ENCODE measurements around the gene WWC2. TPM values are rescaled to one million over a fixed set of nuclear protein-coding genes. Genes with fewer than 3 reads are reported as not detected.

WWC2 gene
- total RNA-seq, 1 experiment from 2014 or later, result 80.3 TPM

DNA sequence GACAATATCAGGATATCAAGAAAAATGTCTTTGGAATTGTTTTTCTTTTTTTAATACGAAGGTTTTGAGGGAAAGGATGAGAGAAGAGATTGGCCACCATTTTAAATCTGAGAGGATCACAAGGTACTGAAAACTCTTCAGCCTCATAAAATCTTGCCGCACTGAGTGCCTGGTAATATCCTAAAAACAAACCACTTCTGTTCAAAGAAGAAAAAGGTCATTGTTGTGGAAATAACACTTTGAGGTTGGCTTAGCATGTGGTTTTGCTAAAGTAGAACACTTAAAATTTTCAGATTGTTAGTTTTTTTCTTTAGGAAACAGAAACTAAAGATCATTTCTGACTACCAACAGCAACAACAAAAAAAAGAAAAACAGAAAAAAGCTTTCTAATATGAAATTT lies 222.0 kb downstream of the WWC2 start:
- Histone ChIP-seq H3K9me3 (ENCODE audit: control insufficient read depth, insufficient read depth, low read depth, low read length) (no peaks in the 10 kb centered on the region), H3K4me3 (ENCODE audit: low read depth in 2 of 2, low read length in 2 of 2) (no peak overlapping the region), H3K36me3 (ENCODE audit: control insufficient read depth, insufficient read depth, low read length) (no peaks in the 10 kb centered on the region), H3K4me1 (ENCODE audit: control insufficient read depth, insufficient read depth, low read length) (no peaks in the 10 kb centered on the region), H3K27me3 (ENCODE audit: control insufficient read depth, insufficient read depth, low read length) (no peaks in the 10 kb centered on the region), H3K27ac (ENCODE audit: low read length) (no peak overlapping the region)
- DNase-seq (ENCODE audit: low read depth, low spot score), result no peak
- no TSS peak for BruUV-seq (replicated peaks)
- in situ Hi-C loops (cut with HindIII; ENCODE audit: low pct_unique_long_range_greater_than_20kb, low sequenced_read_pairs), result no loop called here
- POLR2A ChIA-PET, result no interaction called here
- CTCF ChIA-PET, result no interaction called here
- TF ChIP-seq POLR2AphosphoS5 (IDR thresholded peaks at IDR 0.05; ENCODE audit: low read depth, low read length) (no peak), SIN3A (IDR thresholded peaks at IDR 0.05; ENCODE audit: borderline replicate concordance, insufficient read depth, low read depth, low read length) (no peak), TCF7L2 (IDR thresholded peaks at IDR 0.05; ENCODE audit: low read depth, low read length) (no peak)
- no peak for ATAC-seq
- intact Hi-C loops (cut with micrococcal nuclease; ENCODE audit: unreplicated experiment), result no loop called here

DNA sequence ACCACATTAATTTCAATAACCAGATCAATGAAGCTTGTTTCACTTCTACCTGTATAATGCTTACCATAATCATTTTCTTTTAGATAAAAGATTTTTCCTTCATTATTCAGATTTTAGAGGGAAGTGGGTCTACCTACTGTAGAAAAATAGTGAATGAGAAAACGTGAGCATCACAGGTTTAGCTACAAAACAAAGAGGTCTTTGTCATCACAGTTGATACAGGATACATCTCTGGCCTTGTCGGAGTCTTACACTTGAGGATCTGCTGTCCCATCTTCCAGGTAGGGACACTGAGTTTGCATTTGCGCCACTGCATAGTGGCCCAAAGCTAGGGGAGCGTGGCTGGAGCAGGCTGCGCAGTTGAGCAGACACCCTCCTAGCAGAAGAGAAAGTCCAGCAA lies 222.5 kb downstream of the WWC2 start:
- BruUV-seq (replicated peaks), result no TSS peak

More for the DNA sequence above, 222.5 kb downstream of the WWC2 start:
- DNase-seq (ENCODE audit: low read depth, low spot score) (no peak), ATAC-seq (no peak)
- Histone ChIP-seq H3K9me3 (ENCODE audit: control insufficient read depth, insufficient read depth, low read depth, low read length) (no peaks in the 10 kb centered on the region), H3K4me3 (ENCODE audit: low read depth in 2 of 2, low read length in 2 of 2) (no peak overlapping the region), H3K36me3 (ENCODE audit: control insufficient read depth, insufficient read depth, low read length) (no peaks in the 10 kb centered on the region), H3K4me1 (ENCODE audit: control insufficient read depth, insufficient read depth, low read length) (no peaks in the 10 kb centered on the region), H3K27me3 (ENCODE audit: control insufficient read depth, insufficient read depth, low read length) (no peaks in the 10 kb centered on the region), H3K27ac (ENCODE audit: low read length) (no peak overlapping the region)
- CTCF ChIA-PET, result no interaction called here
- intact Hi-C loops (cut with micrococcal nuclease; ENCODE audit: unreplicated experiment), result no loop called here
- POLR2A ChIA-PET, result no interaction called here
- in situ Hi-C loops (cut with HindIII; ENCODE audit: low pct_unique_long_range_greater_than_20kb, low sequenced_read_pairs), result no loop called here
- TF ChIP-seq, protein P1, sequence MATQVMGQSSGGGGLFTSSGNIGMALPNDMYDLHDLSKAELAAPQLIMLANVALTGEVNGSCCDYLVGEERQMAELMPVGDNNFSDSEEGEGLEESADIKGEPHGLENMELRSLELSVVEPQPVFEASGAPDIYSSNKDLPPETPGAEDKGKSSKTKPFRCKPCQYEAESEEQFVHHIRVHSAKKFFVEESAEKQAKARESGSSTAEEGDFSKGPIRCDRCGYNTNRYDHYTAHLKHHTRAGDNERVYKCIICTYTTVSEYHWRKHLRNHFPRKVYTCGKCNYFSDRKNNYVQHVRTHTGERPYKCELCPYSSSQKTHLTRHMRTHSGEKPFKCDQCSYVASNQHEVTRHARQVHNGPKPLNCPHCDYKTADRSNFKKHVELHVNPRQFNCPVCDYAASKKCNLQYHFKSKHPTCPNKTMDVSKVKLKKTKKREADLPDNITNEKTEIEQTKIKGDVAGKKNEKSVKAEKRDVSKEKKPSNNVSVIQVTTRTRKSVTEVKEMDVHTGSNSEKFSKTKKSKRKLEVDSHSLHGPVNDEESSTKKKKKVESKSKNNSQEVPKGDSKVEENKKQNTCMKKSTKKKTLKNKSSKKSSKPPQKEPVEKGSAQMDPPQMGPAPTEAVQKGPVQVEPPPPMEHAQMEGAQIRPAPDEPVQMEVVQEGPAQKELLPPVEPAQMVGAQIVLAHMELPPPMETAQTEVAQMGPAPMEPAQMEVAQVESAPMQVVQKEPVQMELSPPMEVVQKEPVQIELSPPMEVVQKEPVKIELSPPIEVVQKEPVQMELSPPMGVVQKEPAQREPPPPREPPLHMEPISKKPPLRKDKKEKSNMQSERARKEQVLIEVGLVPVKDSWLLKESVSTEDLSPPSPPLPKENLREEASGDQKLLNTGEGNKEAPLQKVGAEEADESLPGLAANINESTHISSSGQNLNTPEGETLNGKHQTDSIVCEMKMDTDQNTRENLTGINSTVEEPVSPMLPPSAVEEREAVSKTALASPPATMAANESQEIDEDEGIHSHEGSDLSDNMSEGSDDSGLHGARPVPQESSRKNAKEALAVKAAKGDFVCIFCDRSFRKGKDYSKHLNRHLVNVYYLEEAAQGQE (IDR thresholded peaks at IDR 0.05; ENCODE audit: insufficient read depth in 1 of 2, low read depth in 2 of 2, low read length in 1 of 2), result no peak
- TF ChIP-seq TCF7L2 (IDR thresholded peaks at IDR 0.05; ENCODE audit: low read depth, low read length), result no peak
- TF ChIP-seq, protein P2, sequence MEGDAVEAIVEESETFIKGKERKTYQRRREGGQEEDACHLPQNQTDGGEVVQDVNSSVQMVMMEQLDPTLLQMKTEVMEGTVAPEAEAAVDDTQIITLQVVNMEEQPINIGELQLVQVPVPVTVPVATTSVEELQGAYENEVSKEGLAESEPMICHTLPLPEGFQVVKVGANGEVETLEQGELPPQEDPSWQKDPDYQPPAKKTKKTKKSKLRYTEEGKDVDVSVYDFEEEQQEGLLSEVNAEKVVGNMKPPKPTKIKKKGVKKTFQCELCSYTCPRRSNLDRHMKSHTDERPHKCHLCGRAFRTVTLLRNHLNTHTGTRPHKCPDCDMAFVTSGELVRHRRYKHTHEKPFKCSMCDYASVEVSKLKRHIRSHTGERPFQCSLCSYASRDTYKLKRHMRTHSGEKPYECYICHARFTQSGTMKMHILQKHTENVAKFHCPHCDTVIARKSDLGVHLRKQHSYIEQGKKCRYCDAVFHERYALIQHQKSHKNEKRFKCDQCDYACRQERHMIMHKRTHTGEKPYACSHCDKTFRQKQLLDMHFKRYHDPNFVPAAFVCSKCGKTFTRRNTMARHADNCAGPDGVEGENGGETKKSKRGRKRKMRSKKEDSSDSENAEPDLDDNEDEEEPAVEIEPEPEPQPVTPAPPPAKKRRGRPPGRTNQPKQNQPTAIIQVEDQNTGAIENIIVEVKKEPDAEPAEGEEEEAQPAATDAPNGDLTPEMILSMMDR (IDR thresholded peaks at IDR 0.05), result no peak
- no peak for TF ChIP-seq POLR2AphosphoS5 (IDR thresholded peaks at IDR 0.05; ENCODE audit: low read depth, low read length)
- no peak for TF ChIP-seq SIN3A (IDR thresholded peaks at IDR 0.05; ENCODE audit: borderline replicate concordance, insufficient read depth, low read depth, low read length)
